ENCODE measurements around the gene PPDPF.

GRCh38 chr20:63481503-63481902, 39.1 kb upstream of the PPDPF start:
- TF ChIP-seq CTCF (IDR thresholded peaks at IDR 0.05) (no peak), POLR2A (IDR thresholded peaks at IDR 0.05) (no peak)
